GM12801 (cell line): ENCODE measurements around the gene TOP3A.

Experiments used
- CTCF ChIP-seq: IDR thresholded peaks from one replicate; pipeline ENCODE4 v1.5.1; 2011; ENCODE audit warnings: control low read depth; ENCODE audit not compliant: insufficient read length; ENCODE audit errors: extremely low read depth

TOP3A gene

GRCh38 chr17:18322522-18322921, 7.7 kb upstream of the TOP3A start:
- TF ChIP-seq CTCF, result no peak

- TF ChIP-seq CTCF, result no peak
Measured at GRCh38 chr17:18321309-18321708, 6.5 kb upstream of the TOP3A start.

- TF ChIP-seq CTCF, result no peak
Measured at GRCh38 chr17:18320301-18320700, 5.5 kb upstream of the TOP3A start.

- TF ChIP-seq CTCF, result no peak
Measured at GRCh38 chr17:18319604-18320256, 4.9 kb upstream of the TOP3A start.

- no peak for TF ChIP-seq CTCF
Measured at GRCh38 chr17:18318771-18319450, 4.1 kb upstream of the TOP3A start.

GRCh38 chr17:18318117-18318516, 3.3 kb upstream of the TOP3A start:
- no peak for TF ChIP-seq CTCF

GRCh38 chr17:18315961-18316360, 1.2 kb upstream of the TOP3A start:
- TF ChIP-seq CTCF, result no peak
